Endothelial cell of hepatic sinusoid (primary cell): ENCODE results near the gene DPF3.

Source experiments
- in situ Hi-C: cut with HindIII; loops from 2 replicates; pipeline ENCODE4 v1.10.0; 2017; ENCODE audit warnings: low sequenced_read_pairs

The DPF3 gene

DNA sequence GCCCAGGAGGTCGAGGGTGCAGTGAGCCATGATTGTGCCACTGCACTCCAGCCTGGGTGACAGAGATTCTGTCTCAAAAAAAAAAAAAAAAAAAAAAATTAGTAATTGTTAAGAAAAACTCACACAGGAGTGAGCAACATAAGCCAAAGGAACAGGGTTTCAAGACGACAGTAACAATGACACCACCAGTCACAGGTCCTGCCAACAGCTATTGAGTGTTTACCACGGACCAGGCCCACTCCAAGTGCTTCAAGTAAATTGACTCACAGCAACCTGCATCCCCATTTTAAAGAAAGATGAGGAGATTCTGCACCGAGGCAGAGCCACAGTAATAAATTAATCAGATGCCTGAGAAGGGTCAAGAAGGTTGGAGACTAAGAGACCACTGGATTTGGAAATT is 194.5 kb downstream of the DPF3 start:
- in situ Hi-C loops, result no loop called here

DNA sequence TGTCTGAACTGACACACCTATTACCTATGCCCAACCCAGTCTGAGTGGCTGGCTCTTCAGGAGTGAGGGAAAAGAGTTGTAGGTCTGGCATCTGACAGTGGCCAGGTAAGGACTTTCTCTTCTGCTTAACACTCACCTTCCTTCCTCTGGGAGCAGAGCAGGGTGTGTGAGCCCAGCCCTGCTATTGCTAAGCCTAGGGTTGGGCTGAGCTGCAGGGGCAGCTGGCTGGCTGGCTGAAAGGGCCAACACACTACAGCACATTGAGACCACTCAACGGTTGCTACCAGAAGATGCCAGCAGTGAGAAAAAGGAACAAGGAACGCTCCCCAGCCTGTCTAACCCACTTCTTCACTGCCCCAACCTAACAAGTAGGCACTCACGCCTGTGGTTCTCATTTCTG is 201.2 kb downstream of the DPF3 start:
- in situ Hi-C loops, result no loop called here

DNA sequence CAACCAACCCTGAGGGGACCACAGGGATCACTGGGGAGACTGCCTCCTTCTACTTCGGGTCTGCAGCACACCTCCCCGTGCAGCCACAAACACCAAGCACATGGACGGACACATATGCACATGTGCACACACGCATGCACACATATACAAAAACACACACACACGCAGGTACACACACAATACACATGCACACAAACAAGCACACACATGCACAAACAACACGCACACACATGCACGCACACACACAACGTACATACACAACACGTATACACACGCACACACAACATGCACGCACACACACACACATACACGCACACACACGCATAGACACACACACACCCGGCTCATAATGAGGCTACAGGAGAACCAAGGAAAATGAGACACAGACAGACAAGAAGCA is 203.6 kb downstream of the DPF3 start:
- in situ Hi-C loops, result no loop called here

DNA sequence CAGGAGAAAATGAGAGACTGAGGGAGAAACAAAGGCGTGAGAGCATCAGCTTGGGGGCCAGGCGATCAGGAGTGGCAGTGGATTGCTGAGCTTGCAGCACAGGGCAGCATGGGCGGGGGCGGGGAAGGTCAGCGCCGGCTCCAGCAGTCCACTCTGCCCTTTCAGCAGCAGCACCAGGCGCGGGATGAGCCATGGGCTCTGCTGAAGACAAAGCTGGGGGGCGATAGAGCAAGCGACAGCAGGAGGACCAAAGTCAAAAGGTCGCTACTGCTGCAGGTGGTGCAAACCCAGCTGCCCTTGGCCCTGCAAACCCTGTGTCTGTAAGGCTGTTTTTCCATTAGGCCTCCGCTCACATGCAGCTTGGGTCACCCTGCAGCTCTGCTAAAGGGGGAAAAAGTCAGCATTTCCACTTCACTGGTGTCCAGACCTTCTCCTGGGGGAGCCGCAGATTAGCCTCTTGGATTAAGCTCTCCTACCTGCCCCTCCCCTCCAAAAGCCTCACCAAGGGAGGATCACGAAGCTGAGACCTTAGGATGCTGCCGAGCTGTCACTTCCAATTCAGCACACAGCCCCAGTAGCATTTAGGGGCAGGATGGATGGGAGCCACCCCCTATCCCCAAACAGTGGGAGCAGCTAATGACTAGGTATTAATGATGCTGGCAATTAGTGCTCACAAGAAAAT is 204.8 kb downstream of the DPF3 start:
- in situ Hi-C loops, result no loop called here

- in situ Hi-C loops, result no loop called here
Observed at GRCh38 chr14:72686832-72687231, 207.1 kb downstream of the DPF3 start.

DNA sequence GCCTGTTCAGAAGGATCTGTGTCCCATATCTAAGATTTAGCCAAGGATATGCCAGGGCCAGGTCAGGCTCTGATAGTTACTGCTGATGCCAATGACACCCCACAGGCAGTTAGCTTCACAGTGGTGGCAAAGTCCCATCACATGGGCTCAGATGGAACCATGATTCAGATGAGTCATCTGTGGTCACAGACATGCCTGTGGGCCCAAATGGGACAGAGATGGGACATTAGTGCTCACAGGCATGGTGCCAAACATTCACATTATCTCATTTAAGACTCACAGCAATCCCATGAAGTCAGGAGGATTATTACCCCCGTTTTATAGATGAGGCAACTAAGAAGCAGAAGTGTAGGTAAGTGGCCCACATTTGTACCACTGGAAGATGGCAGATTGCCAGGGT is 207.8 kb downstream of the DPF3 start:
- in situ Hi-C loops, result no loop called here

- in situ Hi-C loops, result no loop called here
Observed at GRCh38 chr14:72685456-72685855, 208.4 kb downstream of the DPF3 start.

DNA sequence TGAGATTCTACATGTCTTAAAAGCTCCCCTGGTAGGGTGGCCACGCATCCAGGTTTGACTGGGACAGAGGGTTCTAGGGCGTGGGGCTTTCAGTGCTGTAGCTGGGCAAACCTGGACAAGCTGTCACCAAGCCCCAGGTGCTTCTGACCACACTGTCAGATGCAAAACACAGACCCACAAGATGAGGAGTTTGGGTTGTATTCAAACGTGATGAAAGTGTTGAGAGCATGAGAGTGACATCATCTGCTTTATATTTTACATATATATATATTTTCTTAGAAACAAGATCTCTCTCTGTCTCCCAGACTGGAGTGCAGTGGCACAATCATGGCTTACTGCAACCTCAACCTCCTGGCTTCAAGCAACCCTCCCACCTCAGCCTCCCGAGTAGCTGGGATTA is 210.1 kb downstream of the DPF3 start:
- in situ Hi-C loops, result no loop called here

DNA sequence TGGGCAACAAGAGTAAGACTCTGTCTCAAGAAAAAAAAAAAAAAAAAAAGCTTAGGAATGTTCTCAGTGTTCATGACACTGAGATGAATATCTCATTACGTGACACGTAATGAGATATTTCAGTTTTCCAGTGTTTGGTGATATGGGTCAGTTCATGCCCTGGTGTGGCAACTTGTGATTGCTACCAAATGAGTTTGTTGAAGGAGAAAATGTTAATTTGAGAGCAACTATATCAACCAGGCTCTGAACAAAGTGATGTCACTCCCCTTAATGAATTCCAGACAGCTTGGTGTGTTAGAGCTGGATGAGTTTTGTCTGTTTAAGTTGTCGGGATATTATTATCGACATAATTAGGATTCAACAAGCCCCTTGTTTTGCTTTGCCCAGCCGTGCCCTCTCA is 211.7 kb downstream of the DPF3 start:
- in situ Hi-C loops, result no loop called here

- in situ Hi-C loops, result no loop called here
Observed at GRCh38 chr14:72680853-72681640, 212.9 kb downstream of the DPF3 start.

- in situ Hi-C loops, result loop anchor here (5.0 kb wide), 3 partner anchors 48 to 92 kb away; no protein-coding TSS in a partner anchor
Observed at GRCh38 chr14:72679536-72680151, 214.3 kb downstream of the DPF3 start.

- in situ Hi-C loops, result loop anchor here (5.0 kb wide), 3 partner anchors 48 to 92 kb away; no protein-coding TSS in a partner anchor
Observed at GRCh38 chr14:72679141-72679535, 214.8 kb downstream of the DPF3 start.

GRCh38 chr14:72678356-72678755 is 215.5 kb downstream of the DPF3 start:
- in situ Hi-C loops, result loop anchor here (5.0 kb wide), 3 partner anchors 49 to 91 kb away; no protein-coding TSS in a partner anchor

DNA sequence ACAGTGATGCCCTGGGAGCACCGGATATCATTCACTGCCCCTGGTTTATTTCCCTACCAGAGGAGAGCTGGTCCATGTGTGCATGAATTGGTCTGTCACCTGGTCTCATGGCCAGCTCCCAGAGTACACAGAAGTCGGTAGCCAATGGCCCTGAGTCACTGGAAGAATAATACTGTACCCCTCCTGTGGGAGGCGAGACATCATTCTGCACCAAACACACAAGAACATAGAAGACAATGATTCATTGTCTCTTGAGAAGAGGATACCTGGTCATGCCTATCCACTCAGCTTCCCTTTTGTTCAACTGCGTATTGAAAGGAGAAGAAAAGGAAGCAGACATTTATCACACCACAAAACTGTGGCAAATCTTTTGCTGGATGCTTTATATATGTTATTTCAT is 216.2 kb downstream of the DPF3 start:
- in situ Hi-C loops, result loop anchor here (5.0 kb wide), 3 partner anchors 50 to 90 kb away; no protein-coding TSS in a partner anchor

DNA sequence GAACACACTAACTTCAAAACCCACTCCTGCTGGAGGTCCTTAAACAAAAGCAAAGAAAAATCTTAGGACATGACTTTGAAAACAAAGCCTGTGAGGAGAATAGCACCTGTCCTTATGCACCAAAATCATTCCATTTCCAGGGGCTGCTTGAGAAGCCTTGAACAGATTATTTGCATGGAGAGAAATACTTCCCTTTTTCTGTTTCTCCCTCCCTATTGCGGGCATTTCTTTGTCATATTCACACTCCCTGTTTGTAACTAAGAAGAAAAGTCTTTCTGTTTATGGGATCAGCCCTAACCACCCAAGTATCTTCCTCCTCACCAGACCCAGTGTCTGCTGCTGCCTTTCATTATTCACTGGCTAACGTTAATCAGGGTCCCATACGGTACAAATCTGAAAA is 218.8 kb downstream of the DPF3 start:
- in situ Hi-C loops, result loop anchor here (5.0 kb wide), 3 partner anchors 52 to 88 kb away; no protein-coding TSS in a partner anchor

DNA sequence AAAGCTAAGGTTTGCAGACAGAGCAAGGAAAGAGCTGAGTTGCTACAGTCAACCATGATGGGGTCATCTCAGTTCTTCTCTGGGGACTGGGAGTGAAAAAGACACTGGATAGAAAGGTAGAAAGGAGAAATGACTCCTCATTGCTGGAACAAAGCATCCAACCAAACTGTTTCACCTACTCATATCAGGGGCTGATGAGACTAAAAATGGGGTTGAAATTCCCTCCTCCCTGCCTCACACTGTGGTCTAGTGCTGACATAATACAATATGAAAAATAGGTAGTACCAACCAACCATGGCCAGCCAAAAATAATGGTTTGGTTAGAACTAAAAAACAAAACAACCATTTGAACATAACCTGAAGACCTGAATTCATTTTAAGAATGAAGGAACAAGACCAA is 220.7 kb downstream of the DPF3 start:
- in situ Hi-C loops, result no loop called here

DNA sequence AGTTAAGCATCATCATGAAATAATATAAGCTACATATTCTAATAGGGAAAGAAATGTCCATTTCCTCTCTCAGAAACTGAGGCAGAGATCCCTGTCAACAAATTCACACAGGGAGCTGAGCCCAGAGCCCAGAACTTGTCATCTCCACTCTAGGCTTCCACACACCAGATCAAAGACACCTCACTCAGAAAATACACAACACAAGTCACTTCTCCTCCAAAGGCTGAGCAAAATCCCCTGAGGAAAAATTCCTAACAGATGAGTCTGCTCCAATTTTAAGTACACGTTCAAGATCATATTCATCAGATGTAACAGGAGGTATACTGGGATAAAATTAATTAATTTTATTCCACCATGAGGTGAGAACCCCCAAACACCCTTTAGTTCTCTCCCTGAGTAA is 227.3 kb downstream of the DPF3 start:
- in situ Hi-C loops, result no loop called here

DNA sequence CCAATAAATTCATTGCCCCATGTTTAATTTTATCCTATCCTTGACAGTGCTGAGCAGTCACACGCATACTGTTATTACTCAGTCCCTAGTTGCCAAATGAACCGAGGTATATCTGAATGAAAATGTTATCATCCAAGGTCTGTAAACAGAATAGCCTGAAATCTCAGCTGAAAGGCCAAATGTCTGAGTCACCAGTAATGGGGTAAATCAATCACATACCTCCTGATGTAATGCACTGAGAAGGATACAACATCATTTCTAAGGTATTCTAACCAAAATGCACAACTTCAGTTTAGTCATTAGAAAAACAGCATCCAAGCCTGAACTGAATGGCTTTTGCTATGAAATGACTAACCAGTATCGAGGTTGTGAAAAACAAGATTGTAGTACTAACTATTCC is 228.6 kb downstream of the DPF3 start:
- in situ Hi-C loops, result no loop called here

DNA sequence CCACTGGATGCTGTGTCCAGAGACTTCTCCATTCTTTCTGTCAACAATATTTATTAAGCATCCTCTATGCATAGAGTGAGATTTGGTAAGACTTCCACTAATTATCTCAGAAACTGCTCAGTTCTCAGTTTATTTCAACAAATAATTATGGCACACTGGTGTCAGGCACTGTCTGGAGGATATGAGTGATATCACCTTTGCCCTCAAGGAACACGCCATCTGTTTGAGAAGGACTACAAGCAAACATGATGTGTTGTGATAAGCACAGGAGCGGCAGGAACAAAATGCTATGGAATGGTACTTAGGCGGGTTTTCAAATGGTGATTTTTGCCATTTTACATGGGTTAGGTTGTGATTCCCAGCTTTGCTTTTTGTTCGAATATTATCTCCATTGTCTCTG is 229.2 kb downstream of the DPF3 start:
- in situ Hi-C loops, result no loop called here

- in situ Hi-C loops, result no loop called here
Observed at GRCh38 chr14:72663956-72664650, 229.8 kb downstream of the DPF3 start.

- in situ Hi-C loops, result no loop called here
Observed at GRCh38 chr14:72663076-72663487, 230.8 kb downstream of the DPF3 start.
